Fibroblast of upper back skin (primary cell): ENCODE results near the gene SEPTIN10.

ENCODE experiments used
- DNase-seq: peaks from one replicate; pipeline ENCODE4 v3.0.0-alpha.2; 2013

Gene SEPTIN10

DNA sequence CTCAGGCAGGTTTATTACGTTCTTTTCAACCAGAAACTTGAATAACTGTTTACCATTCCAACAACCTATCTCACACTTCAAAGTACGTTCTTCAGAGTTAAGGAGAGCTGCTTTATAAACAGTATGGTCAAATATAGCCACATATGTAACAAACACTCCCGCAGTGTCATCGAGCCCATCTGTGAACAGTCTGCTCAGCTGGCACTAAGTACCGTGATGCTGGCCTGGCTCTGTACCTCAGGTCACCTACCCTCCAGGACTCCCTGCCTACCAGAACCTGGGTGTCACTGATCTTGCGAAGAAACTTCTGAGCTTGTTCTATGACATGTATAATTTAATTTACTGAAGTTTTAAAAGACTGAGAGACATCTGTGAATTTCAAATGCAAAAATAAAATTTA is 71.4 kb downstream of the SEPTIN10 start:
- no peak for DNase-seq

DNA sequence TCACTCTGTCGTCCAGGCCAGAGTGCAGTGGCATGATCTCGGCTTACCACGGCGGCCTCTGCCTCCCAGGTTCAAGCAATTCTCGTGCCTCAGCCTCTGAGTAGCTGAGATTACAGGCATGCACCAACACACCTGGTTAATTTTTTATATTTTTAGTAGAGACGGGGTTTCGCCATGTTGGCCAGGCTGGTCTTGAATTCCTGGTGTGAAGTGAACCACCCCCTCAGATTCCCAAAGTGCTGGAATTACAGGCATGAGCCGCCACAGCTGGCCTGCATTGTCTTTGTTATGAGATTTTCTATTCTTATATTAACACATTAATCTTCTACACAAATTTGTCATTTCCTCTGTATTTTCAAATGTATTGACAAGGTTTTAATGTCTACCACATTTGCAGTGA is 75.2 kb downstream of the SEPTIN10 start:
- DNase-seq: peak; percentile 14

DNA sequence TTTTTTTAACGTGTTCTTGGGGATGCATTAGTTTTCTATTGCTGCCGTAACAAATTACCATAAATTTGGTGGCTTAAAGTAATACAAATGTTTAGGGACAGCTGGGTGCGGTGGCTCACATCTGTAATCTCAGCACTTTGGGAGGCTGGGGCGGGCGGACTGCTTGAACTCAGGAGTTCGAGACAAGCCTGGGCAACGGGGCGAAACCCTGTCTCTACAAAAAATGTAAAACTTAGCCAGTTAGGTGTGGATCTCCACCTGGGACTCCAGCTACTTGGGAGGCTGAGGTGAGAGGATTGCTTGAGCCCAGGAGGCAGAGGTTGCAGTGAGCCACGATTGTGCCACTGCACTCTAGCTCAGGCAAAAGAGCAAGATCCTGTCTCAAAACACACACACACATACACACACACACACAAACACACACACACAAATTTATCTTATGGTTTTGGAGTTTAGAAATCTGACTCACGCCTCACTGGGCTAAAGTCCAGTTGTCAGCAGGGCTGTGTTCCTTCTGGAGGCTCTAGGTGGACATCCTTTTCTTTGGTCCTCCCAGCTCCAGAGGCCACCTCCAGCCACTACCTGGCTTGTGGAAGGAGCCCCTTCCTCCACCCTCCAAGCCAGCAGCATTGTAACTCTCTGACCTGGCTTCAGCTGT is 76.1 kb downstream of the SEPTIN10 start:
- peak; percentile 38 for DNase-seq

DNA sequence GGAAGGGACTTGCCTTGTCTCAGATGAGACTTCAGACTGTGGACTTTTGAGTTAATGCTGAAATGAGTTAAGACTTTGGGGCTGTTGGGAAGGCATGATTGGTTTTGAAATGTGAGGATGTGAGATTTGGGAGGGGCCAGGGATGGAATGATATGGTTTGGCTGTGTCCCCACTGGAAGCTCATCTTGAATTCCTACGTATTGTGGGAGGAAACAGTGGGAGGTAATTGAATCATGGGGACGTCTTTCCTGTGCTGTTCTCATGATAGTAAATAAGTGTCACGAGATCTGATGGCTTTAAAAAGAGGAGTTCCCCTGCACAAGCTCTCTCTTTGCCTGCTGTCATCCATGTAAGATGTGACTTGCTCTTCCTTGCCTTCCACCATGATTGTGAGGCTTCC is 77.2 kb downstream of the SEPTIN10 start:
- DNase-seq: peak; percentile 50

DNA sequence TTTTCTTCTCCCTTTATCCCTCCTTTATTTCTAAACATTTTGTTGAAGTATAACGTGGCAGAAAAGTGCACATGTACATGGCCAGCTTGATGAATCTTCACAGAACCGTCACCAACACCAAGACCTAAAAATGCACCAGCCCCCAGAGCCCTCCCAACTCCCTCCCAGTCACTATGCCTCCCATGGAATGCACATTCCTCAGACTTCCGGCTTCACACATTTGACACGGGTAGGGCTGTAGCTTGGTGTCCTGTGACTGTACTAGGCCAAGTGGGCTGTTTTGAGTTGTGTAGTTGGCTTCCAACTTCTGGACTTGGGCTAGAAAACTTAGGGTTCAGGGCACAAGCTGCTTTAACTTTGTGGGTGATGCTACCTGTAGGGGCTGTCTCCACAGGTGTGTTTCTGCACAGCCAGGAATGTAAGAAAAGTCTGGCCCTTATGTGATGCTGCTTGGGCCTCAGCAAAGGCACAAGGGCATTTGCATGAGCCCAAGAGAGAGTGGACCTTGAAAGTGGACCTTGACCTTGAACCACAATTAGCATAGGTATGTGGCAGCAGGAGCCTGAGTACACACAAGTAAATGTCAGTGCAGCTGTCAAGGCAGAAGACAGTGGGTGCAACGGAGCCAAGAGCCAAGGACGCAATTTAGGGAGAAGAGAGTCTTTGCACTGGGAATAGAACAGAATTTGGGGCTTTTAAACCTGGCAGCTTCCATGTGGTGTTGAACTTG is 78.4 kb downstream of the SEPTIN10 start:
- peak; percentile 30 for DNase-seq

DNA sequence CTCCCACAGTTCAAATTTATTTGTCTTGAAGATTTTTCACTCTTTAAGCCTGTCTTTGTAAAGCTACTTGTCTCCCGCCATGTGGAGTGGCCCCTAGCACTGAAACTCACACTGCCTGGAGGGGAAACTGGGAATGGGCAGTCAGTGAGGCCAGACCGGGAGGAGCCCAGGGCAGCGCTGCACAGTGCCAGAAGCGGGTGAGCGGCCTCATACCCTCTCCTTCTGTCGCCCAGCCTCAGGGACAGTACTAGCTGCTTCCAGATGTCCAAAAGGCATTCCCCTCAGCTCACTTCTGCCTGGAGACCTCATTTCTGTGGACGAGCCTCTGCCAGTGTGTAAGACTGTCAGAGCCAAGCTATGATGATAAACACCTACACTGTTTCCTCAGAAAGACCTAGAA is 79.9 kb downstream of the SEPTIN10 start:
- no peak for DNase-seq

DNA sequence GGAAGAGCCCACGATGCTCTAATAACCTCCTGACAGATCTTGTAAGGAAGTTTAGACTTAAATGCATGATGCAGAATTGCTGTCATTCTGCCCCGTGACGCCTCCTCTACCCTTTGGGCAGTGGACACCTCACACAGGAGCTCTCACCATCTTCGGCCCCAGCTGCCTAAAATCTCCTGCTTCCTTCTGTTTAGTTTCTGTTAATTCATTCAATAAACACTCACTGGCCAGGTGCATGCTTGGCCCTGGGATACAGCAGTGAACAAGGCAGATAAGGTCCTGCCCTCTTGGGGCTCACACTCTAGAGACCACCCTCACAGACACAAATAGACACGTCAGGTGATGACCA is 81.1 kb downstream of the SEPTIN10 start:
- no peak for DNase-seq

DNA sequence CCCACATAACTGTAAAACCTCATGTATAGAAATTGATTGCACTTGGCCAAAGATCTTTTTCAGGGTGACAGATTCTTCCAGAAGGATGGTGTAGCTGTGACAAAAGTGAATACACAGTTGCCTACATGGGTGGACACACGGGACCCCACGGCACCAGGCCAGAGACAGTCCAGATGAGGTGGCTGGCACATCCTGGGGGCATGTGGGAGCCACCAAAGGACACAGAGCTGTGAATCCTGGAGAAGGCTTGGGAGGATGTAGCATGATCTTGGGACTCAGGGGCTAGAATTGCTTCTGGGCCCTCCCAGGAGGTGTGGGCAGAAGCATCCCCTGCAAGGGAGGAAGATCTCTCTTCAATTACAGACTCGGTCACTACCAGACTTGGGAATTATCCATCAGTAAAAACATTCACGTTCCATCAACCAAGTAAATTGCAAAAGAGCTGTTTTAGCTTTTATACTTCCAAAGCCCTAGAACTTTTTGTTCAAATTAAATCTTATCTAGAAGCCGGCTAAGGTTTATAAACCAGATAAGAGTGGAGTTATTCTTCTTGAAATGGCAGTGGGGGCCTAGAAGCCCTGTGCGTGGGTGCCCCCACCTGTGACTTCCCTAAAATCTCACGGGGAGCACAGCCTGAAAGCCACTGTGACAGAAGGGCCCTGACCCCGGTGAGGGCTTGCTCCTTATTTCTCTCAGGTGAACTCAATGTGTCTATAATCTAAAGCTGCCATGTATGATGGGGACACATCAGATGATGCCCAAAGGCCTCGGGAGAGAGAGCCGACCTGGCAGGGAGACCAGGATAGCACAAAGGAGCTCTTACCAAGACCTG is 81.7 kb downstream of the SEPTIN10 start:
- DNase-seq: no peak

DNA sequence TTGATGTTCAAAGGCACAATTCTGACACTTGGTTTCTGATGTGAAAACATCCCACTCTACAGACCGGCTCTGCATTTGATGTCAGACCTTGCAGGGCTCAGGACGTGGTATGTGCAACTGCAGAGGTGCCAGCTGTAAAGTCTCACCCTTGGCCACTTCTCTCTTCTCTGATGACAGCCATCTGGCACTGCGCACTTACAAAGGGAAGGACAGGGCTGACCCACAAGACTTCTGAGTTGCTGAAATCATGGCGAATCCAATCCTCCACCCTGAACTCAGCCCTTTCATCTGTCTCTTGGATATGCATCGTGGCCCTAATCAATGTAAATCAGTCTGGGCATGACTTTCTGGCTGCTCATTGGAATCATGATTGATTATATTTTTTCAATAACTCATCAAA is 82.5 kb downstream of the SEPTIN10 start:
- DNase-seq: no peak

DNA sequence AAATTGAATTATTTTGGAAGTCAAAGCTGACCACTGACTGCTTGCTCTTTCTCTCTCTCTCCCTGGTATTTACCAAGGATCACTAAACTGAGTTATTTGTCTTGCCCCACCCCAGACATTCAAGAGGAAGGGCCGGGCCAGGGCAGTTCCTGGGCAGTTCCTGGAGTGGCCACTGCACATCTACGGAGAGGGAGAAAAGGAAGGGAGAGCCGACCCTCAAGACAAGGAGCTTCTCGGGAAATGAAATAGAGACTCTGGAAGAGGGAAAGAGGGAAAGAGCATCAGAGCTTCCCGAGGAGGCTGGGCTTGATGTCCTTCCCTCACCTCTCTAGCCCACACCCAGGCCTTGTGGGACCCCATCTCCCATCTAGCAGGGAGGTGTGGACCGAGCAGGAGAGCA is 83.1 kb downstream of the SEPTIN10 start:
- DNase-seq: no peak

DNA sequence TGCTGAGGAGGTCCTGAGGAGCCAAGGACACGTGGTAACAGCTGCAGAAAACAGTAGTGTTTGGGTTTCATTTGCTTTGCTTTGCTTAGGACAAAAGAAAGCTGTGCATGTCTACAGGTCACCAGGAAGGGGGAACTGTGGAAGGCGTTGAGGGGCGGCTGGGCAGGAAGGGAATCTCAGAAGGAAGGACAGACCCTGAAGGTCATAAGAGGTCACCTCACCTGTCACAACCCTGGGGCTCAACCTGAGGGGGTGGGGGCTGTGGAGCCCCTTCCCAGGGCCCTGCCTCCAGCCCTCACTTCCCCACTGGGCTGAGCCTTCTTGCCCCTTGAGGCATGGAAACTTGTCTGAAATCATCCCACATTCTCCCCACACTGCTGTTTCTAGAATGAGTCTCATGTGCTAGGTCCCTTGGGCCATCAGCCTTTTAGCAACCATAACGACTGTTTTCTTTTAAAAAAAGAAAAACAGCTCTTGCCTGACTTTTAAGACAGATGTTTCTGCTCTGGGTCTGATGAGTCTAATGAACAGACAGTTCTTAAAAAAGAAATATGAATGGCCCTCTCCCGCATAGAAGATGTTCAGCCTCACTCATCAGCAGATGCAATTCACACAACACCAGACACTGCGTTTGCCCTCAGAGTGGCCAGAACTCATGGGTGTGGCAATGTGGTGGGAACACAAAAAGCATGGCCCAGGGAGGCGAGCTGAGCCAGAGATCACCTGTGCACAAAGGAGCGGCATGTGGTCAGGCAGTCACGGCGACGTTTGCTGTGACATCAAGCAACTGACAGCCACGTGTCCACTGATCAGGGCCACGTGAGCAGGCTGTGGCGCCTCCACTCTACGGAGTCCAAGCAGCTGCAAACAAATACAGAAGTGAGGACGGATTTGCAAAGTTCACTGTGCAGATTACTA is 84.0 kb downstream of the SEPTIN10 start:
- DNase-seq: no peak

DNA sequence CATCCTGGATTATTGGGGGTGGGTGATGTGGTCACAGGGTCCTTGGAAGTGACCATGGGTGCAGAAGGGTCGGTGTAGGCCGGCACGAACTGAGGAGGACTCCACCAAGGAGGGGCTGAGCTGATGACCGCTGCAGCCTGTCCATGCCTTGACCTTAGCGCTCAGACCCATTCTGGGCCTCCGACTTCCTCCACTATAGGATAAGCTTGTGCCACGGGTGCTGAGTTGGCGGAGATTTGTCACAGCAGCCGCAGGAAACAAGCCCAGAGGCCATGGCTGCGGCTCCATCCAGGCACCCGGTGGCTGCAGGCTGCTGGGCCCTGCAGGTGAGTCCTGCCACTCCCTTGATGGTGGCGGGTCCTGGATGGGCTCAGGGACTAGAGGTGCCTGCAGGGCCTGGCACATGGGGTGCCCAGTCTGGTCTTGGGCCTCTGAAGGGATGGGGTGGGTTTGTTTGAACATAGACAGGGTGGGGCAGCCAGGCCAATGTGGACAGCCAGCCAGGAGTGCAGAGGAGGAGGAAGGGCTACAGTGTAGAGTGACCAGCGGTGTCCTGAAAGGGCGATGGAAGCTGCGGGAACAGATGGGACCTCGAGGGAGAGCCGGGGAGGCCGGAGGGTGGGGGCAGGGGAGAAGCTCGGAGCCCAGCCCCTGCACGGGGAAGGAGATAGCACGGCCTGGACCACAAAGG is 84.8 kb downstream of the SEPTIN10 start:
- no peak for DNase-seq

DNA sequence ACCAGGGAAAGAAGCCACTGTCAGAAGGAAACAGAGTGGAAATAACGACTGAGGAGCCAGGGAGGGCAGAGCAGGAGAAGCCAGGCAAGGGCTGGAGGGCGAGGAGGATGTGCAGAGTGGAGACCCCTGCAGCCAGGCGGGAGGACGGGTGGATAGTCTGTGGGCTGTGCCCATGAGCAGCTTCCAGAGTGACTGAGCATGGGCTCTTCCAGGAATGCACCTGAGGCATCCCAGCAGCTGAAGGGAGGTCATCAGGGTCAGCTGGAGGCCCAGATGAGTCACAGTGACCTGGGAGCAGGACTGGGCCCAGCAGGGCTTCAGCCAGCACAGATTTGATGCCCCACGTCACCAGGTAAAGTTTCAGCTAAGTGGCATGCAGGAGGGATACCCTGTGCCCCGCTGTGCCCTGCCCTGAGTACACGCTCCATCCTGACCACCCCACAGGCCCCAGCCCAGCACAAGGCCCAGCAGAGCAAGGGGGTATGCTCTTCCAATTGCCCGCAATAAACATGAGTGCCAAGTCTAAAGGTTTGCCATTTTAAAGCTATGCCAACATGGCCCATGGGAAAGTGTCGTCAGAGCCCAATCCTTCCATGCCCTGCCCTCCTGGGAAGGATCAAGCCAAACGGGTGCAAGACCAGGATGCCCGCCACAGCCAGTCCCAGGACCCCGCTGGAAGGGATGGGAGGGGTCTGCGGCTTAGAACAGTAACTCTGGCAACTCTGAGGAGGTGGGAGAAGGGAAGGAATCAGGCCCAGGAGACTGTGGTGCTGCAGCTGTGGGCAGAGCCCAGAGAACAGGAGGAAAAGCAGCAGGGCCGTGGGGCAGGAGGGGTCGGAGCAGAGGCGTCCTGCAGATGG is 85.7 kb downstream of the SEPTIN10 start:
- no peak for DNase-seq

DNA sequence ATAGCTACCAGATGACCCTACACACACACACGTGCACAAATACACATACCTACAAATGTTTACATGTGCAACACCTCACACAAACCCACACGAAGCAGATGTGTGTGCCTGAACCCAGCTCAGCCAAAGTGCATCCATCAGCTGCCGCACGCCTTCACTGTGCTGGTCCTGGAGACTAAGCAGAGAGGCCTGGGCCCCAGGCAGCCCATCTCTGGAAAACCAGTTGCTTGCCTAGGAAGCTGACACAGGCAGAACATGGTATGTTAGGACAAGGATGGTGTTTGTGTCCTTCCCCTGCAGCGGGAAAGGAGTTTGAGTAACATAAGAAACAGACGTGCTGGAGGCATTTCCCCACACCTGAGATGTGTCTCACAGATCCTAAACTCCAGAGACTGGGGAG is 86.7 kb downstream of the SEPTIN10 start:
- DNase-seq: no peak

DNA sequence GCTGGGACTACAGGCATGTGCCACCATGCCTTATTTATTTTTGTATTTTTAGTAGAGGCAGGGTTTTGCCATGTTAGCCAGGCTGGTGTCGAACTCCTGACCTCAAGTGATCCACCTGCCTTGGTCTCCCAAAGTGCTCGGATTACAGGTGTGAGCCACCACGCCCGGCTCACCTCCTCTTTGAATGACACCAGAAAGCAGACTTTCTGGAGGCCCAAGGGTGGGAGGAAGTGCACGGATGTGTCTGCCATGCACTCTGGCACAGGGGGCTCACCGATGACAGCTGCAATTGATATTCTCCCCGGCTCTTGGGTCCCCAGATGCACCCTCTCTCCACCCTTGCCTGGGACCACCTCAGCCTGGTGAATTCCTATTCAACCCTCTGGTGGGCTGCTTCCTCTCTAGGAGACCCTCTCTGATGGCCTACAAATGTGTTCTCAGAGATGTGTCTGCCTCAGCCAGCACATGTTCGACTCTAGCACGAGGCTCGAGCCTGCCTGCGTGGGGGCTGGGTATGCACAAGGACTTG is 87.3 kb downstream of the SEPTIN10 start:
- no peak for DNase-seq

DNA sequence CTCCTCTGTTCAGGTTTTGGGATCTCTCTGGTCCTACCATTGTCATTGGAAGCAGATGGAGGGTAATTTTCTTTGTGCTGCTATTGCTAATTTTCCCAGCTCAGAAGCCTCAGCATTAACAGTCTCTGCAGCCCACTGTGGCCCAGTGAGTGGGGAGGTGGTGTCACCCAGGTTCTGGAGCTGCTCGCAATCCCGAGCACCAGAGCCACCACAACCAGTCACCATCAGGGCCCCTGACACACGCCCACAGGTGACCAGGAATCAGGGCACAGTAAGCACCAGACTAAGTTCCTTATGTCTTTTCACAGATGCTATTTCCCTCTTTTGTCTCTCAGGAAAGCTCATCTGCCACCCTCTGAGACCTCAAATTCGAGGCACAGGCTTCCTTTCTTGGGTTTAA is 87.9 kb downstream of the SEPTIN10 start:
- DNase-seq: no peak

DNA sequence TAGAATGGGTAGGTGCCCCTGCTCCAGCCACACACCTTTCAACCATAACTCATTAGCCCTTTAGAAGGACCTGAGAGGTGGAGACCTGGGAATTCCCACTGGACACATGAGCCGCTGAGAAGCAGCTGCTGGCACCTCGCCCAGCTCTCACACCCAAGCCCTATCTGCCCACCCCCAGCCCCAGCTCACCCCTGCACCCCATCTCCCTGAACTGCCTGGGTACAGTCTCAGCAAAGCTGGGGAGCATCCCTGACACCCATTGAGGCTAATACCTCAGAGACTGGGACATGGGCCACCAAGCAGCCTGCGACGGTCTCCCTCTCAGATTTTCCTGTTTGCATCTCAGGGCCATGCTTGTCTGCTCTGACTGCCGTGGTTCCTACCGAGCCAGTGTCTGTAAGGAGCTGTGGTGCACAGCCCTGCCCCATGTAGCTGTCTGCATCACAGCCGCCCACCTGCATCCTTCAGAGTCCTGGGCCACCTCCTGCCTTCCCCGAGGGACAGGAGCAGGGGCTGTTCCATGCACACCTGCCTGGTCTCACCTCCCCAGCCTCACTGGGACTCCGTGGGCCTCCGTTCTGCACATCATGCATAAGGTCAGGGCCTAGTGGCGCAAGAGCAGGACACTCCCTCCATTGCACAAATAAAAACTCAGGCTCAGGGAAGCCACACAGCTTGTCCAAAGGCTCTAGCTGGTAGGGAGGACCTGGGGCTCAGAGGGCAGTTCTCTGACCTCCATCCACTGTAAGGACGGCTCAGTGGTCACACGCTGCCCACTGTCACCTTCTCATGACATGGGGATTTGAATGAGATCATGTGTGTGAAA is 90.0 kb downstream of the SEPTIN10 start:
- no peak for DNase-seq

DNA sequence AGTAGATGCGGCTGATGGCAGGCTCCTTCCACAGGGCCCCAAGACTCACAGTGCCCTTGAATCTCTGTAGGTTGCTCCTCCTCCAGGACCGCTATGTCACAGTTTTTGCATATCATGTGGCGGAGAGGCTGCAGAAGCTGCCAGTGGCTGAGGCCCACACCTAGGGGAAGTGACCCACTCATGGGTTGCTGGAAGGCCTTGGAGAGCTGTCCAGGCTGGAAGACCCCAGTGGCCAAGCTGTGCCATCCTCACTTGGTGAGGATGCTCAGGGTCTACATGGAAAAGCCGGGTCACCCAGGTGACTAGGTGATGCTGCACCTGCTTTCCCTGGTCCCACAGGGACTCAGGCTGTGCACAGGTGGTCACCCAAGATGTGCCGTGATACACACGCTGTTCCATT is 90.6 kb downstream of the SEPTIN10 start:
- no peak for DNase-seq

DNA sequence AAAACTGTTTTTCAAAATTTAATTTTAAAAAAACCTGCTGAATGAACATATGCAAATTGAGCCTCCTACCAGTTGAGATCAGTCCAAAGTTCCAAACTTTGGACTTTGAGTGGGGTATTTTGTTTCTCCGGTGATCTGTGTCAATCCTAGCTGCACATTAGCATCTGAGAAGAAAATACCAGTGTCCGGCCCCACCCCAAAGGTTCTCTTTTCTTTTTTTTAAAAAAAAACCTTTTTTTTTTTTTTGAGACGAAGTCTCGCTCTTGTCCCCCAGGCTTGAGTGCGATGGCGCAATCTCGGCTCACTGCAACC is 91.7 kb downstream of the SEPTIN10 start:
- DNase-seq: no peak
